IMR-90 (cell line): ENCODE results near the gene SPART. TPM values are rescaled to one million over a fixed set of nuclear protein-coding genes. Genes with fewer than 3 reads are reported as not detected.

Source experiments
- ATAC-seq: fragments of 200-7000 bp; cut with Tn5 transposase; 2 replicates; pipeline ENCODE4 v1.9.1; 2020; ENCODE audit warnings: low read depth, mild to moderate bottlenecking, moderate library complexity
- BruUV-seq: library from RNA; stranded (reverse); fragments of 400-500 nt; replicated peaks from 2 replicates; lab custom pipeline; 2021; lab: Mats Ljungman, UMichigan
- CTCF ChIA-PET: fragments of 300-600 bp; formaldehyde crosslinking; extraction: SDS; loops from one replicate; lab custom pipeline; 2021; ENCODE audit warnings: antibody characterized with exemption; lab: Yijun Ruan, JAX
- POLR2A ChIA-PET: fragments of 300-600 bp; sonication (Branson Sonifier 250); formaldehyde crosslinking; loops from one replicate; lab custom pipeline; 2022; ENCODE audit warnings: antibody characterized with exemption; ENCODE audit not compliant: unreplicated experiment; lab: Charles Lee
- DNase-seq: peaks from one replicate; pipeline ENCODE4 v3.0.0; 2013
- H2AFZ ChIP-seq: replicated peaks from 2 replicates; pipeline ENCODE3; 2013; ENCODE audit warnings: low read length, mild to moderate bottlenecking; ENCODE audit not compliant: poor library complexity
- H2AK5ac ChIP-seq: 2 replicates; pipeline ENCODE4 v1.6.1; 2013; ENCODE audit warnings: low read depth, low read length, inconsistent platforms
- H2AK9ac ChIP-seq: replicated peaks from 2 replicates; pipeline ENCODE3; 2013; ENCODE audit warnings: mild to moderate bottlenecking, low read depth, low read length, moderate library complexity; ENCODE audit not compliant: poor library complexity
- H2BK120ac ChIP-seq: 2 replicates; pipeline ENCODE4 v1.6.1; 2013; ENCODE audit warnings: low read depth, low read length, inconsistent platforms
- H2BK15ac ChIP-seq: 3 replicates; pipeline ENCODE4 v1.6.1; 2013; ENCODE audit warnings: low read depth, low read length, inconsistent platforms
- H2BK20ac ChIP-seq: 2 replicates; pipeline ENCODE4 v1.6.1; 2013; ENCODE audit warnings: low read depth, mild to moderate bottlenecking, inconsistent platforms, low read length, moderate library complexity
- H2BK5ac ChIP-seq: 2 replicates; pipeline ENCODE4 v1.6.1; 2013; ENCODE audit warnings: mild to moderate bottlenecking, low read depth, low read length, inconsistent platforms; ENCODE audit not compliant: poor library complexity, severe bottlenecking
- H3K14ac ChIP-seq: replicated peaks from 2 replicates; pipeline ENCODE4 v1.6.1; 2013; ENCODE audit warnings: low read depth, low read length, inconsistent platforms
- H3K18ac ChIP-seq: 2 replicates; pipeline ENCODE4 v1.6.1; 2013; ENCODE audit warnings: low read depth, low read length, control low read depth
- H3K23ac ChIP-seq: 2 replicates; pipeline ENCODE4 v1.6.1; 2013; ENCODE audit warnings: low read depth, low read length, inconsistent platforms
- H3K27ac ChIP-seq: 2 replicates; pipeline ENCODE4 v1.5.1; 2013; ENCODE audit warnings: mild to moderate bottlenecking, control low read depth, low read length; ENCODE audit not compliant: insufficient read depth
- H3K27me3 ChIP-seq: 2 replicates; pipeline ENCODE4 v1.6.1; 2013; ENCODE audit warnings: low read length; ENCODE audit not compliant: control insufficient read depth, insufficient read depth
- H3K36me3 ChIP-seq: 2 replicates; pipeline ENCODE4 v1.6.1; 2013; ENCODE audit warnings: low read length, mixed read lengths; ENCODE audit not compliant: control insufficient read depth, insufficient read depth
- H3K4ac ChIP-seq: 2 replicates; pipeline ENCODE4 v1.6.1; 2013; ENCODE audit warnings: low read depth, low read length, inconsistent platforms
- H3K4me1 ChIP-seq: 2 replicates; pipeline ENCODE4 v1.6.1; 2013; ENCODE audit warnings: low read length, mixed read lengths; ENCODE audit not compliant: control insufficient read depth, insufficient read depth
- H3K4me2 ChIP-seq: 2 replicates; pipeline ENCODE4 v1.6.1; 2013; ENCODE audit warnings: low read depth, mild to moderate bottlenecking, control low read depth, low read length, moderate library complexity
- H3K4me3 ChIP-seq: 2 replicates; pipeline ENCODE4 v1.5.1; 2013; ENCODE audit warnings: low read depth, mild to moderate bottlenecking, control low read depth, low read length, moderate library complexity; ENCODE audit not compliant: insufficient read depth
- H3K56ac ChIP-seq: 2 replicates; pipeline ENCODE4 v1.6.1; 2013; ENCODE audit warnings: low read length, inconsistent platforms; ENCODE audit not compliant: insufficient read depth; ENCODE audit errors: extremely low read depth
- H3K79me1 ChIP-seq, 2 experiments: 2 replicates each; pipeline ENCODE4 v1.6.1; 2013; ENCODE audit warnings: low read length in 2 of 2, inconsistent platforms in 1 of 2, low read depth in 1 of 2
- H3K9ac ChIP-seq: 2 replicates; pipeline ENCODE4 v1.6.1; 2013; ENCODE audit warnings: low read depth, low read length, control low read depth
- H3K9me1 ChIP-seq: 2 replicates; pipeline ENCODE4 v1.6.1; 2013; ENCODE audit warnings: low read length, inconsistent platforms; ENCODE audit not compliant: insufficient read depth
- H3K9me3 ChIP-seq: 2 replicates; pipeline ENCODE4 v1.6.1; 2013; ENCODE audit warnings: low read length; ENCODE audit not compliant: control insufficient read depth, insufficient read depth
- H4K20me1 ChIP-seq: 2 replicates; pipeline ENCODE4 v1.6.1; 2013; ENCODE audit warnings: low read length, inconsistent platforms; ENCODE audit not compliant: insufficient read depth
- H4K5ac ChIP-seq: 2 replicates; pipeline ENCODE4 v1.6.1; 2013; ENCODE audit warnings: mild to moderate bottlenecking, low read depth, low read length, control low read depth
- H4K8ac ChIP-seq, 2 experiments: 2 replicates each; pipeline ENCODE4 v1.6.1; 2013; ENCODE audit warnings: low read depth in 2 of 2, low read length in 2 of 2, control low read depth in 1 of 2, inconsistent platforms in 1 of 2
- H4K91ac ChIP-seq: 2 replicates; pipeline ENCODE4 v1.6.1; 2013; ENCODE audit warnings: low read depth, low read length, inconsistent platforms; ENCODE audit not compliant: insufficient read depth
- BHLHE40 ChIP-seq: fragments of 150-350 bp; IDR thresholded peaks from 2 replicates; pipeline ENCODE4 v1.6.1; 2016; ENCODE audit warnings: mild to moderate bottlenecking, low read depth, low read length
- CTCF ChIP-seq: conservative IDR thresholded peaks from 2 replicates; pipeline ENCODE4 v1.5.1; 2012; ENCODE audit warnings: mild to moderate bottlenecking, low read depth, low read length, improper control_type of control experiment
- ELK1 ChIP-seq: fragments of 150-350 bp; IDR thresholded peaks from 2 replicates; pipeline ENCODE4 v1.6.1; 2016; ENCODE audit warnings: low read depth, mild to moderate bottlenecking, low read length, moderate library complexity, borderline replicate concordance
- FOS ChIP-seq: fragments of 150-350 bp; IDR thresholded peaks from 2 replicates; pipeline ENCODE4 v1.6.1; 2016; ENCODE audit warnings: low read depth, low read length
- MAFK ChIP-seq: IDR thresholded peaks from 2 replicates; pipeline ENCODE4 v1.6.1; 2012; ENCODE audit warnings: low read depth, low read length, improper control_type of control experiment
- MAZ ChIP-seq: IDR thresholded peaks from 2 replicates; pipeline ENCODE4 v1.6.1; 2012; ENCODE audit warnings: low read depth, mild to moderate bottlenecking, low read length, improper control_type of control experiment, moderate library complexity, borderline replicate concordance
- MXI1 ChIP-seq: IDR thresholded peaks from 2 replicates; pipeline ENCODE4 v1.6.1; 2012; ENCODE audit warnings: low read depth, mild to moderate bottlenecking, low read length, moderate library complexity, borderline replicate concordance
- NFE2L2 ChIP-seq: fragments of 150-350 bp; IDR thresholded peaks from 2 replicates; pipeline ENCODE4 v1.6.1; 2016; ENCODE audit warnings: low read depth, mild to moderate bottlenecking, low read length
- POLR2A ChIP-seq: IDR thresholded peaks from 2 replicates; pipeline ENCODE4 v1.6.1; 2012; ENCODE audit warnings: mild to moderate bottlenecking, low read depth, low read length
- RAD21 ChIP-seq: IDR thresholded peaks from 2 replicates; pipeline ENCODE4 v1.6.1; 2012; ENCODE audit warnings: low read length, improper control_type of control experiment
- RFX5 ChIP-seq: IDR thresholded peaks from 2 replicates; pipeline ENCODE4 v1.8.0; 2012; ENCODE audit warnings: low read depth, mild to moderate bottlenecking, low read length, moderate library complexity
- SMC3 ChIP-seq: fragments of 150-350 bp; IDR thresholded peaks from 2 replicates; pipeline ENCODE4 v1.6.1; 2016; ENCODE audit warnings: low read depth, mild to moderate bottlenecking, antibody characterized with exemption, low read length, moderate library complexity
- USF2 ChIP-seq: fragments of 150-350 bp; IDR thresholded peaks from 2 replicates; pipeline ENCODE4 v1.6.1; 2017; ENCODE audit warnings: mild to moderate bottlenecking, antibody characterized with exemption, low read length, low read depth
- WGBS, 2 experiments: methylation state at CpG; one replicate each; pipeline versions ENCODE4 v1.1.5 to v1.1.7; 2013; ENCODE audit warnings: missing lambda C conversion rate in 2 of 2; ENCODE audit not compliant: insufficient read length in 1 of 2; ENCODE audit errors: extremely low coverage in 2 of 2; 5-methylcytosine and 5-hydroxymethylcytosine counted together
- dilution Hi-C: fragments of 300-500 bp; cut with HindIII; formaldehyde crosslinking; loops from one replicate; pipeline ENCODE4 v1.14.3; 2018; ENCODE audit warnings: low sequenced_read_pairs; ENCODE audit not compliant: unreplicated experiment
- in situ Hi-C: fragments of 300-500 bp; cut with MboI; formaldehyde crosslinking; loops from 3 replicates; pipeline ENCODE4 v1.14.3; 2019; ENCODE audit warnings: low sequenced_read_pairs, inconsistent platforms, mixed read lengths
- intact Hi-C: fragments of 100-400 bp; cut with micrococcal nuclease; formaldehyde crosslinking; loops from 2 replicates; pipeline ENCODE4 v1.10.0; 2022
- polyA plus RNA-seq, 3 experiments: library from polyadenylated mRNA; depleted of rRNA; stranded (reverse); fragments of >200 nt; gene quantifications; 2 replicates each; pipeline ENCODE4 v1.2.3, GENCODE V29; 2012; ENCODE audit warnings: low replicate concordance in 1 of 3
- total RNA-seq: library from RNA; depleted of rRNA; stranded (reverse); fragments of >200 nt; gene quantifications from 2 replicates; pipeline ENCODE4 v1.2.3, GENCODE V29; 2012

SPART gene
- total and polyA plus RNA-seq, 2 of the 4 experiments (the other 2 are of a cell fraction), result 43.8 to 110 TPM

- no CpG with 5 or more reads among the region's 8 CpGs for WGBS, 2 experiments
- Histone ChIP-seq H2BK20ac (no peak overlapping the region), H3K27ac (peak overlapping the region; percentile 50; the same call in 1 of the 2 replicates), H3K23ac (no peak overlapping the region), H3K56ac (no peak overlapping the region), H4K91ac (no peak overlapping the region), H3K9ac (no peak overlapping the region), H3K79me1 (no peaks in the 10 kb centered on the region), H3K18ac (no peak overlapping the region; the same call in 1 of the 2 replicates), H3K9me3 (no peaks in the 10 kb centered on the region), H3K36me3 (no peaks in the 10 kb centered on the region), H4K5ac (no peak overlapping the region; the same call in 1 of the 2 replicates), H3K4me3 (no peak overlapping the region), H2AK9ac (no peak overlapping the region), H2AK5ac (no peak overlapping the region), H3K27me3 (no peaks in the 10 kb centered on the region), H2BK5ac (no peak overlapping the region), H2BK15ac (no peak overlapping the region), H2AFZ (no peak overlapping the region), H3K4ac (no peak overlapping the region), H3K4me1 (no peaks in the 10 kb centered on the region; the same call in 1 of the 2 replicates), H4K20me1 (no peaks in the 10 kb centered on the region), H4K8ac (no peak overlapping the region), H3K4me2 (no peak overlapping the region; the same call in 1 of the 2 replicates), H3K14ac (no peak overlapping the region), H3K9me1 (no peaks in the 10 kb centered on the region), H2BK120ac (no peak overlapping the region)
- ATAC-seq (peak; percentile 51), DNase-seq (peak; percentile 34)
- intact Hi-C loops (no loop called here), dilution Hi-C loops (no loop called here), in situ Hi-C loops (no loop called here)
- ChIA-PET CTCF (interaction anchor here (1.3 kb wide), 1 partner anchor 23 kb away, joined by 3 read pairs; no protein-coding TSS in a partner anchor), POLR2A (no interaction called here)
- TF ChIP-seq ELK1 (no peak), CTCF (no peak), RAD21 (no peak), RFX5 (no peak), NFE2L2 (no peak), SMC3 (no peak), BHLHE40 (no peak), USF2 (no peak), FOS (no peak), MAZ (no peak), MAFK (no peak), POLR2A (no peak), MXI1 (no peak)
- no TSS peak for BruUV-seq
These were observed 23.3 kb upstream of the SPART start for GRCh38 chr13:36369268-36370107.
